GM12878 (cell line): ENCODE measurements around the gene RSRP1. TPM values are rescaled to one million over a fixed set of nuclear protein-coding genes. Genes with fewer than 3 reads are reported as not detected.

Experiments used
- ATAC-seq: fragments of 200-7000 bp; cut with Tn5 transposase; 3 replicates; pipeline ENCODE4 v1.9.1; 2020; ENCODE audit warnings: mild to moderate bottlenecking, moderate library complexity
- Bru-seq: library from RNA; stranded (reverse); fragments of 400-500 nt; gene quantifications from one replicate; lab custom pipeline; 2021; lab: Mats Ljungman, UMichigan
- BruChase-seq, 2 experiments: library from RNA; stranded (reverse); fragments of 400-500 nt; gene quantifications; one replicate each; lab custom pipeline; 2021; lab: Mats Ljungman, UMichigan
- BruUV-seq: library from RNA; stranded (reverse); fragments of 400-500 nt; replicated peaks from 2 replicates; lab custom pipeline; 2021; lab: Mats Ljungman, UMichigan
- CTCF ChIA-PET: fragments of 300-600 bp; sonication (Branson Sonifier 250); formaldehyde crosslinking; extraction: SDS; loops from one replicate; lab custom pipeline; 2021; ENCODE audit warnings: inconsistent platforms; lab: Yijun Ruan, JAX
- POLR2A ChIA-PET: fragments of 350-600 bp; formaldehyde crosslinking; extraction: SDS; loops from one replicate; lab custom pipeline; 2021; ENCODE audit warnings: inconsistent platforms; lab: Charles Lee
- RAD21 ChIA-PET: fragments of 300-600 bp; sonication (Branson Sonifier 250); formaldehyde crosslinking; loops from one replicate; lab custom pipeline; 2023; ENCODE audit warnings: antibody characterized with exemption; ENCODE audit not compliant: unreplicated experiment; lab: Charles Lee
- SMC1A ChIA-PET: fragments of 300-600 bp; sonication (Branson Sonifier 250); formaldehyde crosslinking; loops from one replicate; lab custom pipeline; 2023; ENCODE audit not compliant: unreplicated experiment, uncharacterized antibody; lab: Charles Lee
- DNase-seq: peaks from one replicate; pipeline ENCODE4 v3.0.0-alpha.2; 2011; ENCODE audit warnings: low read depth, low spot score
- FAIRE-seq: peaks from 3 replicates; lab custom pipeline; 2011; peaks lifted over from hg19 to GRCh38; lab: Jason Lieb, UNC
- H2AFZ ChIP-seq: 2 replicates; pipeline ENCODE4 v1.6.0; 2011; ENCODE audit warnings: low read depth, low read length, control low read depth; ENCODE audit not compliant: control insufficient read depth
- H3K27ac ChIP-seq: 2 replicates; pipeline ENCODE4 v1.5.1; 2011; ENCODE audit warnings: control low read depth; ENCODE audit not compliant: control insufficient read depth, insufficient read depth
- H3K27me3 ChIP-seq, 2 experiments: replicated peaks in 1 of 2; 2 replicates each; pipeline versions ENCODE4 v1.6.0 to v1.6.1; 2011; ENCODE audit warnings: low read length in 1 of 2; ENCODE audit not compliant: control insufficient read depth in 2 of 2, insufficient read depth in 2 of 2
- H3K36me3 ChIP-seq, 2 experiments: 2 replicates each; pipeline ENCODE4 v1.5.1; 2011; ENCODE audit warnings: low read length in 1 of 2; ENCODE audit not compliant: control insufficient read depth in 2 of 2, insufficient read depth in 2 of 2
- H3K4me1 ChIP-seq: 2 replicates; pipeline ENCODE4 v1.6.1; 2011; ENCODE audit warnings: mild to moderate bottlenecking, low read length, moderate library complexity, mixed read lengths; ENCODE audit not compliant: control insufficient read depth, insufficient read depth
- H3K4me2 ChIP-seq: 2 replicates; pipeline ENCODE4 v1.6.0; 2011; ENCODE audit warnings: control low read depth; ENCODE audit not compliant: control insufficient read depth, insufficient read depth
- H3K4me3 ChIP-seq: fragments of 200-600 bp; sonication (generic); 2 replicates; pipeline ENCODE4 v1.5.1; 2016
- H3K79me2 ChIP-seq: 2 replicates; pipeline ENCODE4 v1.6.0; 2011; ENCODE audit warnings: low read length; ENCODE audit not compliant: control insufficient read depth, insufficient read depth
- H3K9ac ChIP-seq: 2 replicates; pipeline ENCODE4 v1.8.0; 2011; ENCODE audit warnings: low read length, control low read depth, mixed read lengths; ENCODE audit not compliant: control insufficient read depth, insufficient read depth
- H3K9me3 ChIP-seq: replicated peaks from 3 replicates; pipeline ENCODE4 v1.5.1; 2011; ENCODE audit warnings: mild to moderate bottlenecking, low read length; ENCODE audit not compliant: control insufficient read depth, insufficient read depth
- H4K20me1 ChIP-seq: 2 replicates; pipeline ENCODE4 v1.6.0; 2011; ENCODE audit not compliant: control insufficient read depth, insufficient read depth
- CBX3 ChIP-seq: fragments of 200-600 bp; sonication (generic); IDR thresholded peaks from 2 replicates; pipeline ENCODE4 v1.6.1; 2016; ENCODE audit warnings: low read depth, borderline replicate concordance
- IRF4 ChIP-seq: IDR thresholded peaks from 2 replicates; pipeline ENCODE4 v1.6.1; 2011; ENCODE audit warnings: low read depth, low read length
- KAT2A ChIP-seq: conservative IDR thresholded peaks from 2 replicates; pipeline ENCODE4 v1.6.1; 2011; ENCODE audit warnings: low read depth, low read length; ENCODE audit not compliant: control insufficient read depth
- MAX ChIP-seq: IDR thresholded peaks from 2 replicates; pipeline ENCODE4 v1.6.1; 2012; ENCODE audit warnings: low read depth, low read length, improper control_type of control experiment
- MYC ChIP-seq: IDR thresholded peaks from 2 replicates; pipeline ENCODE4 v1.6.1; 2011; ENCODE audit warnings: mild to moderate bottlenecking, low read length, moderate library complexity, inconsistent platforms; ENCODE audit not compliant: insufficient read depth, insufficient replicate concordance, insufficient read length, severe bottlenecking
- NR2F1 ChIP-seq: fragments of 450-650 bp; conservative IDR thresholded peaks from 2 replicates; pipeline ENCODE4 v1.6.1; 2017; ENCODE audit warnings: mild to moderate bottlenecking
- NRF1 ChIP-seq: conservative IDR thresholded peaks from 2 replicates; pipeline ENCODE4 v1.6.1; 2011; ENCODE audit warnings: mild to moderate bottlenecking, low read depth, low read length, improper control_type of control experiment
- PAX8 ChIP-seq: fragments of 450-650 bp; IDR thresholded peaks from 2 replicates; pipeline ENCODE4 v1.6.1; 2017; ENCODE audit warnings: mild to moderate bottlenecking, moderate library complexity
- TARDBP ChIP-seq: IDR thresholded peaks from 2 replicates; pipeline ENCODE4 v1.6.1; 2016; ENCODE audit warnings: borderline replicate concordance
- WRNIP1 ChIP-seq: IDR thresholded peaks from 2 replicates; pipeline ENCODE4 v1.6.1; 2011; ENCODE audit warnings: low read depth, low read length, improper control_type of control experiment, borderline replicate concordance
- ZNF687 ChIP-seq: fragments of 450-650 bp; IDR thresholded peaks from 2 replicates; pipeline ENCODE4 v1.6.1; 2017; ENCODE audit warnings: mild to moderate bottlenecking, moderate library complexity
- ZZZ3 ChIP-seq: IDR thresholded peaks from 2 replicates; pipeline ENCODE4 v1.6.1; 2011; ENCODE audit warnings: low read depth; ENCODE audit not compliant: control insufficient read depth, insufficient read length
- WGBS: methylation state at CpG from one replicate; pipeline ENCODE4 v1.1.6; 2016; ENCODE audit warnings: low lambda C conversion rate; ENCODE audit not compliant: insufficient replicate concordance, insufficient coverage; ENCODE audit errors: missing lambda C conversion rate; 5-methylcytosine and 5-hydroxymethylcytosine counted together
- in situ Hi-C: fragments of 300-500 bp; cut with MboI; formaldehyde crosslinking; loops from 9 replicates; pipeline ENCODE4 v1.14.3; 2018; ENCODE audit warnings: mixed read lengths
- intact Hi-C: fragments of 100-400 bp; cut with micrococcal nuclease; formaldehyde crosslinking; loops from one replicate; pipeline ENCODE4 v1.14.2; 2022; ENCODE audit not compliant: unreplicated experiment
- long read RNA-seq, 2 experiments: library from polyadenylated mRNA; unstranded; transcript quantifications; one replicate each; pipeline ENCODE4 v2.0.0, GENCODE V29; 2019 to 2020
- polyA minus RNA-seq, 3 experiments: library from RNA; depleted of rRNA, polyadenylated mRNA; stranded (reverse); fragments of >200 nt; gene quantifications; 2 replicates each; pipeline ENCODE4 v1.2.3, GENCODE V29; 2011
- polyA plus RNA-seq, 11 experiments: library from polyadenylated mRNA; depleted of rRNA in 4 of 11; unstranded in 6 of 11; stranded (reverse) in 5 of 11; fragments of >200 nt; fragmentation: Nextera tagmentation in 4 of 11; fragmentation: Illumina TruSeq in 1 of 11; extraction: Ambion mirVana in 4 of 11; extraction: Trizol in 1 of 11; gene quantifications; 1 replicate in 1 of 11; 2 replicates in 10 of 11; pipeline versions ENCODE4 v1.2.1 to v1.2.3, GENCODE V29; 2011 to 2016; ENCODE audit warnings: inconsistent platforms in 2 of 11, missing spikeins in 2 of 11, low read depth in 1 of 11
- total RNA-seq, 4 experiments: library from RNA; depleted of rRNA in 3 of 4; stranded (reverse); fragments of >200 nt in 3 of 4; fragmentation: Illumina TruSeq in 1 of 4; extraction: Trizol in 1 of 4; gene quantifications; 2 replicates each; pipeline versions ENCODE4 v1.2.1 to v1.2.3, GENCODE V29; 2013 to 2021

Gene RSRP1, protein sequence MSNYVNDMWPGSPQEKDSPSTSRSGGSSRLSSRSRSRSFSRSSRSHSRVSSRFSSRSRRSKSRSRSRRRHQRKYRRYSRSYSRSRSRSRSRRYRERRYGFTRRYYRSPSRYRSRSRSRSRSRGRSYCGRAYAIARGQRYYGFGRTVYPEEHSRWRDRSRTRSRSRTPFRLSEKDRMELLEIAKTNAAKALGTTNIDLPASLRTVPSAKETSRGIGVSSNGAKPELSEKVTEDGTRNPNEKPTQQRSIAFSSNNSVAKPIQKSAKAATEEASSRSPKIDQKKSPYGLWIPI
- total RNA-seq (2013; cell fraction: nucleolus; rRNA removed), result 479 and 538 TPM in 2 replicates
- total RNA-seq (2014; rRNA removed), result 72.1 and 84.6 TPM in 2 replicates
- 114 and 115 TPM in 2 replicates for total RNA-seq (2014; rRNA removed; fragmentation: Illumina TruSeq; extraction: Trizol)
- 67.4 and 78.2 TPM in 2 replicates for total RNA-seq (2021)
- polyA plus RNA-seq (2011; ENCODE audit: low read depth), result 90.1 TPM
- polyA plus RNA-seq (2011; rRNA removed), result 128 and 232 TPM in 2 replicates
- 69.9 and 105 TPM in 2 replicates for polyA plus RNA-seq (2011; cell fraction: cytosol; rRNA removed)
- 436 and 505 TPM in 2 replicates for polyA plus RNA-seq (2011; cell fraction: nucleus; rRNA removed)
- 121 and 150 TPM in 2 replicates for polyA plus RNA-seq (2012)
- polyA plus RNA-seq (2014; fragmentation: Illumina TruSeq; extraction: Trizol), result 88.5 and 118 TPM in 2 replicates
- 10 to 100 TPM; 23.5 to 48.3 TPM for polyA plus RNA-seq (2014; fragmentation: Nextera tagmentation; extraction: Ambion mirVana)
- 103 and 125 TPM in 2 replicates for polyA plus RNA-seq (2014; rRNA removed)
- polyA plus RNA-seq (2016; fragmentation: Nextera tagmentation; extraction: Ambion mirVana), result 10 to 100 TPM; 91.5 to 99.1 TPM
- 72.9 and 96.0 TPM in 2 replicates for polyA minus RNA-seq (2011; rRNA and poly(A)+ RNA removed)
- polyA minus RNA-seq (2011; cell fraction: cytosol; rRNA and poly(A)+ RNA removed), result 36.5 and 49.1 TPM in 2 replicates
- polyA minus RNA-seq (2011; cell fraction: nucleus; rRNA and poly(A)+ RNA removed), result 150 and 177 TPM in 2 replicates
- Bru-seq, nascent RNA, result percentile 99 among the genes with signal in this experiment
- BruChase-seq, experiment 1, labeled RNA remaining after a 6-hour chase, result percentile 99 among the genes with signal in this experiment
- BruChase-seq, experiment 2, labeled RNA remaining after a 2-hour chase, result percentile 100 among the genes with signal in this experiment
- long read RNA-seq, experiment 1, partial matches to known transcripts, result 2 of 11 reads
- long read RNA-seq, experiment 1, other reads (novel, unspliced or antisense), result 3 of 11 reads
- long read RNA-seq, experiment 2, transcript RSRP1-202 (3 exons, 1,954 nt), result minor isoform, 18 of 147 reads
- long read RNA-seq, experiment 2, transcript RSRP1-207 (4 exons, 2,941 nt), result major isoform, 30 of 147 reads
- long read RNA-seq, experiment 2, transcript RSRP1-201 (5 exons, 1,502 nt), result minor isoform, 14 of 147 reads
- long read RNA-seq, experiment 2, partial matches to known transcripts, result 21 of 147 reads
- long read RNA-seq, experiment 2, other reads (novel, unspliced or antisense), result 62 of 147 reads

DNA sequence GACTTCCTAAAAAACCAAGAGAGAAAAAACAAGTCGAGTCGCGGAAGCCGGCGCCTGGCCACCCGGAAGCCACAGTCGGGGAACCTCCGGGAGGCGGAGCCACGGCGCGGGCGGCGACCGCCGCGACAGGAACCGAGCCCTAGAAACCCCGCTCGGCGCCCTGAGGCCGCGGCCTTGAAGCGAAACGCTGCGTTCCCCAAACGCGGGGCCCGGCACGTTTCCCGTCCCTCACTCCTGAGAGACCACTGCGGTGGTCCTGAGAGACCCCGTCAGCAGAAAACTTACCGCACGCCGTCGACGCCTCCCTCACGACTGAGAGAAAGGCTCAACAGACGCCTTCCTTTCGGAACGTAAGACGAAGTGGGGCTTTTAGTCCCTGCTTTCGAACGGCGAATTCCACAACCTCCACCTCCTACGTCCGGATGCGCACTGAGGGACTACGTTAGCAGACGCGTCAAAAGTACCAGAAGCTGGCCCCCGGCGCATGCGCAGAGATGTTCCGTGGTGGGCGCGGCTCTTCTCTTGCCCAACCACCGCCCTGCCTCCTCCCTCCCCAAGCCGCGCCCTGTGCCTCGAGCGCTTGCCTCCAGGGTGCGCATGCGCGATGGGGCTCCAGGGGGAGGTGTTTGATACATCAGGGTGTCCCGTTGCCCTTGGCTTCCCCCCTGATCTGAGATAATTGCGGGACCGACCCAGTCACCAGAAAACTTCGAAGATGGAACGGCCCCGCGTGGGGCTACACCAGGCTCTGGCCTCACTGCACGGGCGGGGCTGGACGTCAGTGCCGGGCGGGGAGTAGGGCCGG lies at the start of gene RSRP1:
RSRP1 (minus strand) TSS at position 431 of the 805 bp plus-strand sequence. CDS start 491 bp downstream, outside the sequence.
- peak within 1 kb of the TSS; percentile 85 for H2AFZ ChIP-seq
- peak; percentile 95 for DNase-seq
- SMC1A ChIA-PET, result interaction anchor here (1.0 kb wide), 1 partner anchor 15 kb away, joined by 4 read pairs; the partner anchor contains the start of gene SYF2
- peak within 1 kb of the TSS; percentile 97 for H3K4me3 ChIP-seq
- H3K27ac ChIP-seq, result peak within 1 kb of the TSS; percentile 97
- FAIRE-seq, result peak; percentile 94
- RAD21 ChIA-PET, result no interaction called here
- TSS peak; percentile 85 for BruUV-seq
- peaks cover 3% of the 10 kb centered on the region for H4K20me1 ChIP-seq
- under 1% methylated on average over 79 of the region's 79 CpGs for WGBS
- peaks cover 46% of the 10 kb centered on the region for H3K79me2 ChIP-seq
- H3K36me3 ChIP-seq, result peaks cover 0 to 22% of the 10 kb centered on the region in 2 experiments; a peak in 3 of 4 replicates
- ATAC-seq, result peak; percentile 92
- H3K4me1 ChIP-seq, result peaks cover 9% of the 10 kb centered on the region
- POLR2A ChIA-PET, result interaction anchor here (0.6 to 2.3 kb wide), 4 partner anchors 15 to 307 kb away, joined by 3 to 17 read pairs (median 4); partner anchors contain the start of gene SYF2
- H3K4me2 ChIP-seq, result peak within 1 kb of the TSS; percentile 85
- intact Hi-C loops, result loop anchor here (5.0 to 10.0 kb wide), 2 partner anchors 90 to 558 kb away; partner anchors contain the start of genes SELENON and TMEM50A
- in situ Hi-C loops, result loop anchor here (25.0 kb wide), 1 partner anchor 1460 kb away; the partner anchor contains the start of genes LYPLA2 and PITHD1
- peak within 1 kb of the TSS; percentile 99 for H3K9ac ChIP-seq
- H3K27me3 ChIP-seq, result no peaks in the 10 kb centered on the region
- no peaks in the 10 kb centered on the region for H3K9me3 ChIP-seq
- CTCF ChIA-PET, result interaction anchor here (1.0 kb wide), 1 partner anchor 235 kb away, joined by 3 read pairs; no protein-coding TSS in a partner anchor
- TF ChIP-seq CBX3, result no peak
- no peak for TF ChIP-seq MYC
- no peak for TF ChIP-seq PAX8
- peak; percentile 83 for TF ChIP-seq IRF4
- TF ChIP-seq MAX, result 0 out of 2 replicates have a peak, but pooled peaks have one; percentile 39
- TF ChIP-seq TARDBP, result no peak
- no peak for TF ChIP-seq ZZZ3
- TF ChIP-seq NR2F1, result peak; percentile 15; the same call in 1 of the 2 replicates
- TF ChIP-seq KAT2A, result no peak
- peak; percentile 97 for TF ChIP-seq NRF1
- TF ChIP-seq ZNF687, result peak; percentile 96
- TF ChIP-seq WRNIP1, result no peak
